HepG2 (cell line): Measurements from ENCODE around the gene CKAP2L. TPM values are rescaled to one million over a fixed set of nuclear protein-coding genes. Genes with fewer than 3 reads are reported as not detected.

Experiments
- ATF7 ChIP-seq, 2 experiments: fragments of 450-650 bp in 1 of 2; sonication (generic) in 1 of 2; formaldehyde crosslinking in 1 of 2; IDR thresholded peaks; 2 replicates each; pipeline versions ENCODE4 v1.4.0 to v1.6.1; 2016 to 2020; ENCODE audit warnings: antibody characterized with exemption in 1 of 2, mild to moderate bottlenecking in 1 of 2, missing genetic modification reagents in 1 of 2
- ELF3 ChIP-seq: IDR thresholded peaks from 2 replicates; pipeline ENCODE4 v1.6.1; 2016; ENCODE audit warnings: missing genetic modification reagents, missing compliant biosample characterization
- FOXJ3 ChIP-seq: sonication (generic); formaldehyde crosslinking; IDR thresholded peaks from 2 replicates; pipeline ENCODE4 v1.4.0; 2020; ENCODE audit warnings: missing genetic modification reagents, mild to moderate bottlenecking, borderline replicate concordance
- GATAD1 ChIP-seq: IDR thresholded peaks from 2 replicates; pipeline ENCODE4 v1.6.1; 2016; ENCODE audit warnings: missing genetic modification reagents, missing compliant biosample characterization
- GTF2F1 ChIP-seq: fragments of 150-350 bp; IDR thresholded peaks from 2 replicates; pipeline ENCODE4 v1.6.1; 2014; ENCODE audit warnings: low read length
- HDAC2 ChIP-seq: sonication (generic); formaldehyde crosslinking; IDR thresholded peaks from 2 replicates; pipeline ENCODE4 v1.4.0; 2020; ENCODE audit warnings: missing genetic modification reagents
- HMG20A ChIP-seq: IDR thresholded peaks from 2 replicates; pipeline ENCODE4 v1.6.1; 2016; ENCODE audit warnings: borderline replicate concordance
- HOXA3 ChIP-seq: sonication (generic); formaldehyde crosslinking; IDR thresholded peaks from 2 replicates; pipeline ENCODE4 v1.5.0; 2020; ENCODE audit warnings: missing genetic modification reagents
- HOXA9 ChIP-seq: sonication (generic); formaldehyde crosslinking; IDR thresholded peaks from 2 replicates; pipeline ENCODE4 v1.8.1; 2022; ENCODE audit warnings: missing genetic modification reagents, mild to moderate bottlenecking, moderate library complexity, borderline replicate concordance
- KDM4B ChIP-seq: sonication (generic); formaldehyde crosslinking; IDR thresholded peaks from 2 replicates; pipeline ENCODE4 v1.4.0; 2020; ENCODE audit warnings: missing genetic modification reagents
- MIER3 ChIP-seq: IDR thresholded peaks from 2 replicates; pipeline ENCODE4 v1.6.1; 2016; ENCODE audit warnings: missing compliant biosample characterization, borderline replicate concordance
- MIXL1 ChIP-seq: IDR thresholded peaks from 2 replicates; pipeline ENCODE4 v1.6.1; 2016
- NR2F6 ChIP-seq, 2 experiments: IDR thresholded peaks; 2 replicates each; pipeline ENCODE4 v1.6.1; 2016; ENCODE audit warnings: antibody characterized with exemption in 1 of 2, mild to moderate bottlenecking in 1 of 2
- RFX5 ChIP-seq: IDR thresholded peaks from 2 replicates; pipeline ENCODE4 v1.6.1; 2011; ENCODE audit warnings: low read depth, low read length, improper control_type of control experiment
- RXRA ChIP-seq: sonication (generic); formaldehyde crosslinking; IDR thresholded peaks from 2 replicates; pipeline ENCODE4 v1.5.1; 2020; ENCODE audit warnings: missing genetic modification reagents
- RXRB ChIP-seq: IDR thresholded peaks from 2 replicates; pipeline ENCODE4 v1.6.1; 2016; ENCODE audit warnings: borderline replicate concordance, missing genetic modification reagents, missing compliant biosample characterization
- U2AF1 ChIP-seq: fragments of 200-400 bp; formaldehyde crosslinking; optimal IDR thresholded peaks from 2 replicates; pipeline ENCODE3; 2017; ENCODE audit warnings: mild to moderate bottlenecking, low read depth, low read length
- ZNF335 ChIP-seq: sonication (generic); formaldehyde crosslinking; IDR thresholded peaks from 2 replicates; pipeline ENCODE4 v1.4.0; 2020; ENCODE audit warnings: missing genetic modification reagents
- ZNF607 ChIP-seq: sonication (generic); formaldehyde crosslinking; IDR thresholded peaks from 2 replicates; pipeline ENCODE4 v1.5.1; 2020; ENCODE audit warnings: missing genetic modification reagents, mild to moderate bottlenecking, borderline replicate concordance
- ZNF737 ChIP-seq: sonication (generic); formaldehyde crosslinking; IDR thresholded peaks from 2 replicates; pipeline ENCODE4 v1.5.0; 2020; ENCODE audit warnings: missing genetic modification reagents, mild to moderate bottlenecking, borderline replicate concordance
- polyA plus RNA-seq, 8 experiments: library from polyadenylated mRNA; depleted of rRNA in 3 of 8; stranded (reverse) in 7 of 8; unstranded in 1 of 8; fragments of >200 nt; fragmentation: Illumina TruSeq in 4 of 8; extraction: Trizol in 4 of 8; gene quantifications; 2 replicates each; pipeline versions ENCODE4 v1.2.1 to v1.2.3, GENCODE V29; 2011 to 2016; ENCODE audit warnings: low read depth in 4 of 8, missing spikeins in 1 of 8, mixed read lengths in 1 of 8; ENCODE audit not compliant: insufficient read depth in 1 of 8
- total RNA-seq, 5 experiments: library from RNA; depleted of rRNA; stranded (reverse); fragments of >200 nt; fragmentation: Illumina TruSeq; extraction: Trizol; gene quantifications; 2 replicates each; pipeline ENCODE4 v1.2.3, GENCODE V29; 2016; ENCODE audit warnings: low read depth in 1 of 5
- TF ChIP-seq, protein P1 (sequence below): IDR thresholded peaks from 2 replicates; pipeline ENCODE4 v1.6.1; 2018; ENCODE audit warnings: missing genetic modification reagents, mild to moderate bottlenecking, missing compliant biosample characterization
- TF ChIP-seq, protein P2 (sequence below), 2 experiments: sonication (generic) in 1 of 2; formaldehyde crosslinking in 1 of 2; IDR thresholded peaks; 2 replicates each; pipeline versions ENCODE4 v1.5.1 to v1.6.1; 2011 to 2020; ENCODE audit warnings: borderline replicate concordance in 1 of 2, low read depth in 1 of 2, low read length in 1 of 2, mild to moderate bottlenecking in 1 of 2, missing genetic modification reagents in 1 of 2, moderate library complexity in 1 of 2
- TF ChIP-seq, protein P3 (sequence below): sonication (generic); formaldehyde crosslinking; IDR thresholded peaks from 2 replicates; pipeline ENCODE4 v1.4.0; 2020; ENCODE audit warnings: missing genetic modification reagents, borderline replicate concordance
- TF ChIP-seq, protein P4 (sequence below): sonication (generic); formaldehyde crosslinking; IDR thresholded peaks from 2 replicates; pipeline ENCODE4 v1.4.0; 2020; ENCODE audit warnings: missing genetic modification reagents, low read depth, mild to moderate bottlenecking, borderline replicate concordance
- TF ChIP-seq, protein P5 (sequence below): sonication (generic); formaldehyde crosslinking; IDR thresholded peaks from 2 replicates; pipeline ENCODE4 v1.4.0; 2020; ENCODE audit warnings: missing genetic modification reagents

The CKAP2L gene
- total and polyA plus RNA-seq, 2 of the 13 experiments (the other 11 are each of a cell fraction or from before 2014, with no cell fraction given) = 7.1 to 9.5 TPM

DNA sequence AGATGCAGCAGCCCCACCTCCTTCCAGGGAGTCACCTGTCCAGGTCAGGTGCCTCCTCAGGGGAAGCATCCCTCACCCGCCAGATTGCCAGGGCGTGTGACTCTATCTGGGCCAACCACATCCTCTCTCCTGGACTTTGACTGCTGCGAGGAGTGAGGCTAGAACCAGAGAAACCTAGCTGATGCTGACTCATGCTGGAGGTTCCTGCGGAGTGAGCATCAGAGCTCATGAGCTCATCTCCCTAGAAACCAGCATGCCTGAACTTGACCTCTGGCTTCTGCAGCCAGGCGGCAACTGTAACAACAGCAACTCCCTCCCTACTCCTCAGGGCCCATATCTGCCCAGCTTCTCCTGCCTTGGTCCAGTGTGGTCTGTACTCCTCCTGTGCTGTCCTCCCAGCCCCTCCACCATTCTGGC, 71.9 kb downstream of the CKAP2L start (continued):
- TF ChIP-seq NR2F6 (IDR thresholded peaks at IDR 0.05) (peak; percentile 96), NR2F6 (CRISPR knock-in tag; IDR thresholded peaks at IDR 0.05) (peak; percentile 98), U2AF1 (peak; percentile 62), HDAC2 (CRISPR knock-in tag) (peak; percentile 84; the same call in 1 of the 2 replicates), ELF3 (peak; percentile 64), KDM4B (CRISPR knock-in tag) (peak; percentile 26; the same call in 1 of the 2 replicates), RXRB (CRISPR knock-in tag) (peak; percentile 92), RFX5 (peak; percentile 48; the same call in 1 of the 2 replicates), MIER3 (CRISPR knock-in tag) (peak; percentile 89; the same call in 1 of the 2 replicates), MIXL1 (CRISPR knock-in tag) (0 out of 2 replicates have a peak, but pooled peaks have one; percentile 29), HMG20A (CRISPR knock-in tag) (peak; percentile 89), HOXA9 (CRISPR knock-in tag) (no peak), ZNF335 (CRISPR knock-in tag) (0 out of 2 replicates have a peak, but pooled peaks have one; percentile 71), FOXJ3 (no peak; the same call in 1 of the 2 replicates), RXRA (CRISPR knock-in tag) (peak; percentile 94), ZNF737 (no peak), HOXA3 (CRISPR knock-in tag) (peak; percentile 77; the same call in 1 of the 2 replicates), ATF7 (IDR thresholded peaks at IDR 0.05) (peak; percentile 86), ATF7 (CRISPR knock-in tag; IDR thresholded peaks at IDR 0.05) (no peak), ZNF607 (CRISPR knock-in tag) (peak; percentile 67; the same call in 1 of the 2 replicates), GTF2F1 (no peak), GATAD1 (CRISPR knock-in tag) (peak; percentile 72)
- TF ChIP-seq, protein P1, sequence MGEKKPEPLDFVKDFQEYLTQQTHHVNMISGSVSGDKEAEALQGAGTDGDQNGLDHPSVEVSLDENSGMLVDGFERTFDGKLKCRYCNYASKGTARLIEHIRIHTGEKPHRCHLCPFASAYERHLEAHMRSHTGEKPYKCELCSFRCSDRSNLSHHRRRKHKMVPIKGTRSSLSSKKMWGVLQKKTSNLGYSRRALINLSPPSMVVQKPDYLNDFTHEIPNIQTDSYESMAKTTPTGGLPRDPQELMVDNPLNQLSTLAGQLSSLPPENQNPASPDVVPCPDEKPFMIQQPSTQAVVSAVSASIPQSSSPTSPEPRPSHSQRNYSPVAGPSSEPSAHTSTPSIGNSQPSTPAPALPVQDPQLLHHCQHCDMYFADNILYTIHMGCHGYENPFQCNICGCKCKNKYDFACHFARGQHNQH = peak; percentile 74; the same call in 1 of the 2 replicates
- TF ChIP-seq, protein P2, sequence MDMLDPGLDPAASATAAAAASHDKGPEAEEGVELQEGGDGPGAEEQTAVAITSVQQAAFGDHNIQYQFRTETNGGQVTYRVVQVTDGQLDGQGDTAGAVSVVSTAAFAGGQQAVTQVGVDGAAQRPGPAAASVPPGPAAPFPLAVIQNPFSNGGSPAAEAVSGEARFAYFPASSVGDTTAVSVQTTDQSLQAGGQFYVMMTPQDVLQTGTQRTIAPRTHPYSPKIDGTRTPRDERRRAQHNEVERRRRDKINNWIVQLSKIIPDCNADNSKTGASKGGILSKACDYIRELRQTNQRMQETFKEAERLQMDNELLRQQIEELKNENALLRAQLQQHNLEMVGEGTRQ (IDR thresholded peaks at IDR 0.05; ENCODE audit: low read depth, low read length) = peak; percentile 51; the same call in 1 of the 2 replicates
- TF ChIP-seq, protein P2 (CRISPR knock-in tag; IDR thresholded peaks at IDR 0.05; ENCODE audit: borderline replicate concordance) = no peak
- TF ChIP-seq, protein P3, sequence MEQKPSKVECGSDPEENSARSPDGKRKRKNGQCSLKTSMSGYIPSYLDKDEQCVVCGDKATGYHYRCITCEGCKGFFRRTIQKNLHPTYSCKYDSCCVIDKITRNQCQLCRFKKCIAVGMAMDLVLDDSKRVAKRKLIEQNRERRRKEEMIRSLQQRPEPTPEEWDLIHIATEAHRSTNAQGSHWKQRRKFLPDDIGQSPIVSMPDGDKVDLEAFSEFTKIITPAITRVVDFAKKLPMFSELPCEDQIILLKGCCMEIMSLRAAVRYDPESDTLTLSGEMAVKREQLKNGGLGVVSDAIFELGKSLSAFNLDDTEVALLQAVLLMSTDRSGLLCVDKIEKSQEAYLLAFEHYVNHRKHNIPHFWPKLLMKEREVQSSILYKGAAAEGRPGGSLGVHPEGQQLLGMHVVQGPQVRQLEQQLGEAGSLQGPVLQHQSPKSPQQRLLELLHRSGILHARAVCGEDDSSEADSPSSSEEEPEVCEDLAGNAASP (CRISPR knock-in tag) = peak; percentile 69
- TF ChIP-seq, protein P4, sequence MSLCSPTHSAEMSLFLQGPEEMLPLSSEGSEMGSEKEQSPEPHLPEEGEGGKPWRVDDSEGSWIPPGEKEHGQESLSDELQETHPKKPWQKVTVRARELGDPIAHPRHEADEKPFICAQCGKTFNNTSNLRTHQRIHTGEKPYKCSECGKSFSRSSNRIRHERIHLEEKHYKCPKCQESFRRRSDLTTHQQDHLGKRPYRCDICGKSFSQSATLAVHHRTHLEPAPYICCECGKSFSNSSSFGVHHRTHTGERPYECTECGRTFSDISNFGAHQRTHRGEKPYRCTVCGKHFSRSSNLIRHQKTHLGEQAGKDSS (CRISPR knock-in tag) = 0 out of 2 replicates have a peak, but pooled peaks have one; percentile 76
- TF ChIP-seq, protein P5, sequence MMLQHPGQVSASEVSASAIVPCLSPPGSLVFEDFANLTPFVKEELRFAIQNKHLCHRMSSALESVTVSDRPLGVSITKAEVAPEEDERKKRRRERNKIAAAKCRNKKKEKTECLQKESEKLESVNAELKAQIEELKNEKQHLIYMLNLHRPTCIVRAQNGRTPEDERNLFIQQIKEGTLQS (CRISPR knock-in tag) = peak; percentile 90
